ENCODE results near the gene ENTHD1. TPM values are rescaled to one million over a fixed set of nuclear protein-coding genes. Genes with fewer than 3 reads are reported as not detected.
"Not testable (repeated sequence)": the region's sequence is repeated elsewhere in the genome, so short reads cannot be mapped to it uniquely, and the experiment has no call there.

ENTHD1 gene
- total RNA-seq, 1 donor from 2014 or later = not detected

GRCh38 chr22:39871008-39871798 is 22.4 kb downstream of the ENTHD1 start:
- H3K4me1 Mint-ChIP-seq = no peaks in the 10 kb centered on the region
- DNase-seq (ENCODE audit: low spot score in 2 of 2, unreplicated experiment in 2 of 2) = no peak
- no peak overlapping the region for H3K27ac Mint-ChIP-seq
- peaks cover 40% of the 10 kb centered on the region for H3K27me3 Mint-ChIP-seq (ENCODE audit: low read depth)
- H3K4me3 Mint-ChIP-seq = no peak overlapping the region
- TF ChIP-seq CTCF (IDR thresholded peaks at IDR 0.05; ENCODE audit: unreplicated experiment) = no peak
- no peaks in the 10 kb centered on the region for H3K36me3 Mint-ChIP-seq
- H3K9me3 Mint-ChIP-seq = no peaks in the 10 kb centered on the region

- peaks cover 50% of the 10 kb centered on the region for H3K27me3 Mint-ChIP-seq (ENCODE audit: low read depth)
- not testable (repeated sequence) for H3K4me1 Mint-ChIP-seq; H3K4me3 Mint-ChIP-seq; DNase-seq (ENCODE audit: low spot score in 2 of 2, unreplicated experiment in 2 of 2); H3K36me3 Mint-ChIP-seq; H3K27ac Mint-ChIP-seq; H3K9me3 Mint-ChIP-seq
Observed at GRCh38 chr22:39869797-39870196, 23.8 kb downstream of the ENTHD1 start.

GRCh38 chr22:39868741-39869140 is 24.8 kb downstream of the ENTHD1 start:
- no peak overlapping the region for H3K4me3 Mint-ChIP-seq
- TF ChIP-seq CTCF (IDR thresholded peaks at IDR 0.05; ENCODE audit: unreplicated experiment) = no peak
- peaks cover 49% of the 10 kb centered on the region for H3K27me3 Mint-ChIP-seq (ENCODE audit: low read depth)
- H3K27ac Mint-ChIP-seq = no peak overlapping the region
- H3K9me3 Mint-ChIP-seq = no peaks in the 10 kb centered on the region
- H3K36me3 Mint-ChIP-seq = no peaks in the 10 kb centered on the region
- DNase-seq (ENCODE audit: low spot score in 2 of 2, unreplicated experiment in 2 of 2) = no peak
- H3K4me1 Mint-ChIP-seq = no peaks in the 10 kb centered on the region

GRCh38 chr22:39859903-39860588 is 33.5 kb downstream of the ENTHD1 start:
- H3K4me1 Mint-ChIP-seq = no peaks in the 10 kb centered on the region
- no peaks in the 10 kb centered on the region for H3K36me3 Mint-ChIP-seq
- no peaks in the 10 kb centered on the region for H3K9me3 Mint-ChIP-seq
- H3K4me3 Mint-ChIP-seq = no peak overlapping the region
- TF ChIP-seq CTCF (IDR thresholded peaks at IDR 0.05; ENCODE audit: unreplicated experiment) = no peak
- DNase-seq (ENCODE audit: low spot score in 2 of 2, unreplicated experiment in 2 of 2) = no peak
- H3K27me3 Mint-ChIP-seq (ENCODE audit: low read depth) = peaks cover 74% of the 10 kb centered on the region
- no peak overlapping the region for H3K27ac Mint-ChIP-seq

- H3K27ac Mint-ChIP-seq = no peak overlapping the region
- no peak for TF ChIP-seq CTCF (IDR thresholded peaks at IDR 0.05; ENCODE audit: unreplicated experiment)
- H3K4me3 Mint-ChIP-seq = no peak overlapping the region
Observed at GRCh38 chr22:39856588-39856987, 37.0 kb downstream of the ENTHD1 start.

GRCh38 chr22:39852799-39853198 is 40.8 kb downstream of the ENTHD1 start:
- TF ChIP-seq CTCF (IDR thresholded peaks at IDR 0.05; ENCODE audit: unreplicated experiment) = no peak
- Mint-ChIP-seq H3K4me1 (no peaks in the 10 kb centered on the region), H3K27me3 (ENCODE audit: low read depth) (peaks cover 62% of the 10 kb centered on the region), H3K27ac (no peak overlapping the region), H3K36me3 (no peaks in the 10 kb centered on the region), H3K4me3 (no peak overlapping the region), H3K9me3 (no peaks in the 10 kb centered on the region)
- DNase-seq (ENCODE audit: low spot score in 2 of 2, unreplicated experiment in 2 of 2) = no peak

More at GRCh38 chr22:39856588-39856987, 37.0 kb downstream of the ENTHD1 start:
- DNase-seq (ENCODE audit: low spot score in 2 of 2, unreplicated experiment in 2 of 2) = no peak
- H3K36me3 Mint-ChIP-seq = no peaks in the 10 kb centered on the region
- H3K9me3 Mint-ChIP-seq = no peaks in the 10 kb centered on the region
- no peaks in the 10 kb centered on the region for H3K4me1 Mint-ChIP-seq
- peaks cover 70% of the 10 kb centered on the region for H3K27me3 Mint-ChIP-seq (ENCODE audit: low read depth)
